H1 (cell line): ENCODE measurements around the gene GNAI2. TPM values are rescaled to one million over a fixed set of nuclear protein-coding genes. Genes with fewer than 3 reads are reported as not detected.

Experiments used
- CTCF ChIA-PET: fragments of 300-600 bp; sonication (Branson Sonifier 250); formaldehyde crosslinking; loops from one replicate; lab custom pipeline; 2021; ENCODE audit not compliant: partially characterized antibody; lab: Charles Lee
- POLR2A ChIA-PET: fragments of 300-600 bp; sonication (Branson Sonifier 250); formaldehyde crosslinking; loops from one replicate; lab custom pipeline; 2021; ENCODE audit warnings: inconsistent platforms; ENCODE audit not compliant: partially characterized antibody; lab: Charles Lee
- DNase-seq, 2 experiments: peaks; one replicate each; pipeline versions ENCODE4 v3.0.0 to v3.0.0-alpha.2; 2010 to 2022; ENCODE audit warnings: low spot score in 2 of 2, low read depth in 1 of 2, mixed read lengths in 1 of 2
- FAIRE-seq: peaks from 2 replicates; lab custom pipeline; 2011; peaks lifted over from hg19 to GRCh38; lab: Jason Lieb, UNC
- H2AFZ ChIP-seq: 2 replicates; pipeline ENCODE4 v1.8.1; 2012; ENCODE audit warnings: low read length, inconsistent platforms
- H2AK5ac ChIP-seq: 2 replicates; pipeline ENCODE4 v1.6.1; 2013; ENCODE audit warnings: low read depth, low read length
- H2BK120ac ChIP-seq: replicated peaks from 2 replicates; pipeline ENCODE3; 2013; ENCODE audit warnings: low read depth, low read length, inconsistent platforms
- H2BK12ac ChIP-seq: 2 replicates; pipeline ENCODE4 v1.6.1; 2013; ENCODE audit warnings: low read depth, low read length
- H2BK15ac ChIP-seq: 2 replicates; pipeline ENCODE4 v1.6.1; 2013; ENCODE audit warnings: low read length
- H2BK20ac ChIP-seq: 2 replicates; pipeline ENCODE4 v1.6.1; 2013; ENCODE audit warnings: low read length
- H2BK5ac ChIP-seq: 2 replicates; pipeline ENCODE4 v1.6.1; 2013; ENCODE audit warnings: low read depth, low read length
- H3K14ac ChIP-seq: 2 replicates; pipeline ENCODE4 v1.6.1; 2013; ENCODE audit warnings: inconsistent platforms; ENCODE audit not compliant: insufficient read length
- H3K18ac ChIP-seq: 2 replicates; pipeline ENCODE4 v1.6.1; 2013; ENCODE audit warnings: low read length; ENCODE audit errors: extremely low read depth
- H3K23ac ChIP-seq: 2 replicates; pipeline ENCODE4 v1.6.1; 2013; ENCODE audit warnings: inconsistent platforms; ENCODE audit not compliant: insufficient read length
- H3K23me2 ChIP-seq: 2 replicates; pipeline ENCODE4 v1.6.1; 2013; ENCODE audit warnings: low read depth, low read length
- H3K27ac ChIP-seq: 2 replicates; pipeline ENCODE4 v1.6.1; 2011; ENCODE audit warnings: low read depth, low read length, inconsistent platforms
- H3K27me3 ChIP-seq, 4 experiments: replicated peaks in 1 of 4; 1 replicate in 1 of 4; 2 replicates in 3 of 4; pipeline versions ENCODE4 v1.6.1 to v1.8.1; 2011 to 2013; ENCODE audit warnings: low read length in 3 of 4, mild to moderate bottlenecking in 3 of 4, inconsistent platforms in 2 of 4, mixed read lengths in 2 of 4, moderate library complexity in 1 of 4; ENCODE audit not compliant: control insufficient read depth in 3 of 4, insufficient read depth in 3 of 4; ENCODE audit errors: extremely low read depth in 1 of 4
- H3K36me3 ChIP-seq, 4 experiments: 2 replicates each; pipeline versions ENCODE4 v1.6.1 to v1.8.1; 2011 to 2013; ENCODE audit warnings: mild to moderate bottlenecking in 4 of 4, low read length in 3 of 4, moderate library complexity in 2 of 4, control low read depth in 1 of 4, inconsistent platforms in 1 of 4; ENCODE audit not compliant: insufficient read depth in 4 of 4, control insufficient read depth in 2 of 4
- H3K4ac ChIP-seq: replicated peaks from 2 replicates; pipeline ENCODE3; 2013; ENCODE audit warnings: low read length, low read depth, mixed read lengths, inconsistent platforms; ENCODE audit not compliant: insufficient read length
- H3K4me1 ChIP-seq, 4 experiments: replicated peaks in 1 of 4; 1 replicate in 1 of 4; 2 replicates in 3 of 4; pipeline versions ENCODE4 v1.6.1 to v1.8.1; 2011 to 2013; ENCODE audit warnings: low read length in 3 of 4, inconsistent platforms in 2 of 4, mixed read lengths in 1 of 4; ENCODE audit not compliant: insufficient read depth in 4 of 4, control insufficient read depth in 3 of 4
- H3K4me2 ChIP-seq, 2 experiments: 2 replicates each; pipeline versions ENCODE4 v1.6.1 to v1.8.1; 2011 to 2013; ENCODE audit warnings: low read depth in 2 of 2, low read length in 2 of 2, control low read depth in 1 of 2, inconsistent platforms in 1 of 2, mild to moderate bottlenecking in 1 of 2; ENCODE audit not compliant: insufficient read depth in 1 of 2
- H3K4me3 ChIP-seq, 4 experiments: fragments of 200-600, 300-600 bp in 1 of 4; sonication (generic), shearing (Covaris generic), sonication (Bioruptor Twin) in 1 of 4; 2 replicates each; pipeline versions ENCODE4 v1.5.1 to v1.8.1; 2011 to 2016; ENCODE audit warnings: low read length in 4 of 4, low read depth in 3 of 4, control low read depth in 2 of 4, inconsistent platforms in 2 of 4, mild to moderate bottlenecking in 2 of 4, mixed read lengths in 1 of 4, moderate library complexity in 1 of 4; ENCODE audit not compliant: insufficient read depth in 2 of 4; ENCODE audit errors: extremely low read depth in 1 of 4
- H3K56ac ChIP-seq: replicated peaks from 2 replicates; pipeline ENCODE3; 2013; ENCODE audit warnings: low read depth, mild to moderate bottlenecking, mixed read lengths, low read length, inconsistent platforms; ENCODE audit not compliant: insufficient read length
- H3K79me1 ChIP-seq: 2 replicates; pipeline ENCODE4 v1.6.1; 2013; ENCODE audit warnings: low read depth, low read length, control low read depth
- H3K79me2 ChIP-seq, 2 experiments: 2 replicates each; pipeline versions ENCODE4 v1.6.1 to v1.8.1; 2012 to 2013; ENCODE audit warnings: low read length in 2 of 2, mild to moderate bottlenecking in 2 of 2, inconsistent platforms in 1 of 2; ENCODE audit not compliant: insufficient read depth in 2 of 2, control insufficient read depth in 1 of 2
- H3K9ac ChIP-seq, 4 experiments: replicated peaks in 1 of 4; 1 replicate in 1 of 4; 2 replicates in 3 of 4; pipeline versions ENCODE4 v1.6.1 to v1.8.1; 2011 to 2013; ENCODE audit warnings: low read depth in 3 of 4, low read length in 3 of 4, control low read depth in 2 of 4, mild to moderate bottlenecking in 2 of 4, moderate library complexity in 2 of 4, inconsistent platforms in 1 of 4; ENCODE audit errors: extremely low read depth in 1 of 4
- H3K9me3 ChIP-seq, 2 experiments: 2 replicates each; pipeline versions ENCODE4 v1.6.1 to v1.8.1; 2012 to 2013; ENCODE audit warnings: mild to moderate bottlenecking in 2 of 2, moderate library complexity in 2 of 2, control low read depth in 1 of 2, inconsistent platforms in 1 of 2, low read depth in 1 of 2, low read length in 1 of 2, mixed read lengths in 1 of 2; ENCODE audit not compliant: insufficient read depth in 2 of 2
- H4K20me1 ChIP-seq, 2 experiments: replicated peaks in 1 of 2; 2 replicates each; pipeline versions ENCODE3 to v1.8.1; 2011 to 2013; ENCODE audit warnings: inconsistent platforms in 2 of 2, low read length in 2 of 2, mild to moderate bottlenecking in 1 of 2; ENCODE audit not compliant: insufficient read depth in 2 of 2, control insufficient read depth in 1 of 2
- H4K5ac ChIP-seq: 2 replicates; pipeline ENCODE4 v1.6.1; 2013; ENCODE audit warnings: low read length, low read depth, mixed read lengths, inconsistent platforms; ENCODE audit not compliant: insufficient read length
- H4K8ac ChIP-seq: 2 replicates; pipeline ENCODE4 v1.8.0; 2013; ENCODE audit warnings: mild to moderate bottlenecking, moderate library complexity, low read length, inconsistent platforms; ENCODE audit not compliant: insufficient read depth; ENCODE audit errors: extremely low read depth
- H4K91ac ChIP-seq: replicated peaks from 2 replicates; pipeline ENCODE3; 2013; ENCODE audit warnings: low read length, mixed read lengths, inconsistent platforms; ENCODE audit not compliant: insufficient read length
- CBX5 ChIP-seq: fragments of 300-800, 300-1000 bp; sonication (generic); IDR thresholded peaks from 2 replicates; pipeline ENCODE4 v1.7.1; 2016; ENCODE audit warnings: antibody characterized with exemption, low read length, low read depth
- CREB1 ChIP-seq: IDR thresholded peaks from 2 replicates; pipeline ENCODE4 v1.6.1; 2012; ENCODE audit warnings: inconsistent platforms
- EP300 ChIP-seq, 2 experiments: IDR thresholded peaks; 1 replicate in 1 of 2; 2 replicates in 1 of 2; pipeline ENCODE4 v1.6.1; 2011 to 2012; ENCODE audit warnings: low read depth in 2 of 2, low read length in 2 of 2, mild to moderate bottlenecking in 2 of 2, borderline replicate concordance in 1 of 2, inconsistent platforms in 1 of 2, moderate library complexity in 1 of 2
- GTF2F1 ChIP-seq: IDR thresholded peaks from 2 replicates; pipeline ENCODE4 v1.6.1; 2012; ENCODE audit warnings: low read depth, low read length, improper control_type of control experiment, borderline replicate concordance
- HDAC6 ChIP-seq: IDR thresholded peaks from one replicate; pipeline ENCODE4 v1.7.1; 2012; ENCODE audit warnings: low read depth, mild to moderate bottlenecking, inconsistent platforms, low read length, moderate library complexity
- JUND ChIP-seq: IDR thresholded peaks from 2 replicates; pipeline ENCODE4 v1.6.1; 2011; ENCODE audit warnings: mild to moderate bottlenecking, improper control_type of control experiment, low read length
- POLR2A ChIP-seq, 2 experiments: IDR thresholded peaks; 1 replicate in 1 of 2; 2 replicates in 1 of 2; pipeline ENCODE4 v1.6.1; 2011; ENCODE audit warnings: low read depth in 2 of 2, low read length in 2 of 2, mild to moderate bottlenecking in 2 of 2; ENCODE audit errors: control extremely low read depth in 1 of 2
- RXRA ChIP-seq: IDR thresholded peaks from 2 replicates; pipeline ENCODE4 v1.6.1; 2011; ENCODE audit warnings: low read depth, mild to moderate bottlenecking, low read length, moderate library complexity; ENCODE audit not compliant: insufficient read depth
- TEAD4 ChIP-seq: IDR thresholded peaks from 2 replicates; pipeline ENCODE4 v1.6.1; 2012; ENCODE audit warnings: low read depth, low read length, inconsistent platforms, mixed read lengths
- YY1 ChIP-seq: IDR thresholded peaks from 2 replicates; pipeline ENCODE4 v1.6.1; 2011; ENCODE audit warnings: low read depth, mild to moderate bottlenecking, low read length
- WGBS, 2 experiments: shearing (Covaris generic) in 1 of 2; methylation state at CpG; one replicate each; pipeline versions ENCODE4 v1.1.6 to v1.1.7; 2013 to 2015; ENCODE audit warnings: low lambda C conversion rate in 2 of 2, mixed read lengths in 2 of 2, inconsistent platforms in 1 of 2, low coverage in 1 of 2, missing lambda C conversion rate in 1 of 2; ENCODE audit not compliant: insufficient replicate concordance in 2 of 2, insufficient coverage in 1 of 2, insufficient read length in 1 of 2; ENCODE audit errors: extremely low coverage in 1 of 2, missing lambda C conversion rate in 1 of 2; 5-methylcytosine and 5-hydroxymethylcytosine counted together
- polyA plus RNA-seq, 7 experiments: library from polyadenylated mRNA; depleted of rRNA in 3 of 7; stranded (reverse) in 5 of 7; unstranded in 2 of 7; fragments of >200 nt in 5 of 7; fragments of 200-250 nt in 2 of 7; gene quantifications; 1 replicate in 5 of 7; 2 replicates in 1 of 7; 4 replicates in 1 of 7; pipeline versions ENCODE4 v1.2.1 to v1.2.3, GENCODE V29; 2011 to 2013; ENCODE audit warnings: missing spikeins in 2 of 7, mixed read lengths in 2 of 7
- total RNA-seq: library from RNA; stranded (reverse); fragmentation: NEBNext Ultra II Directional; extraction: Animal tissue kit (Norgen Biotek cat#: 25700); gene quantifications from 2 replicates; pipeline ENCODE4 v1.2.1, GENCODE V29; 2021
- TF ChIP-seq, protein P1 (sequence below): IDR thresholded peaks from 2 replicates; pipeline ENCODE4 v1.6.1; 2012; ENCODE audit warnings: low read length, inconsistent platforms

Gene GNAI2
- total and polyA plus RNA-seq, 2 of the 8 experiments (the other 6 are each of a cell fraction or from before 2014, with no cell fraction given): 168 to 539 TPM

DNA sequence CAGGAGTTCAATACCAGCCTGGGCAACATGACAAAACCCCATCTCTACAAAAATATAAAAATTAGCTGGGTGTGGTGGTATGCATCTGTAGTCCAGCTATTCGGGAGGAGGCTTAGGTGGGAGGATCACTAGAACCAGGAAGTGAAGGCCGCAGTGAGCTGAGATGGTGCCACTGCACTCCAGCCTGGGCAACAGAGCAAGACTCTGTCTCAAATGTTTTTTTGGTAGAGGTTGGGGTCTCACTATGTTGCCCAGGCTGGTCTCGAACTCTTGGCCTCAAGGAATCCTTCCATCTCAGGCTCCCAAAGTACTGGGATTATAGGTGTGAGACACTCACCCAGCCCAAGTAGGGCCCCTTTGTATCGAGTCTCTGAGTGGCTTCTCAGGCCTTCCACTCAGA is 58.1 kb downstream of the GNAI2 start:
- Histone ChIP-seq H3K18ac (no peak overlapping the region), H3K79me2 (peaks cover 0 to 15% of the 10 kb centered on the region in 2 experiments; a peak in 3 of 4 replicates), H3K27ac (no peak overlapping the region), H4K5ac (no peak overlapping the region), H2BK120ac (no peak overlapping the region), H2BK20ac (no peak overlapping the region), H2AK5ac (no peak overlapping the region), H3K36me3 (peaks cover 4 to 12% (median 10%) of the 10 kb centered on the region in 4 experiments), H3K23me2 (peaks cover 15% of the 10 kb centered on the region), H3K79me1 (peaks cover 3% of the 10 kb centered on the region; the same call in 1 of the 2 replicates), H4K91ac (no peak overlapping the region), H3K9ac (no peak overlapping the region), H3K9me3 (no peaks in the 10 kb centered on the region), H2BK5ac (no peak overlapping the region), H3K23ac (no peak overlapping the region), H3K14ac (no peak overlapping the region), H3K4me2 (no peak overlapping the region), H2AFZ (no peak overlapping the region), H4K20me1 (peaks cover 0 to 4% of the 10 kb centered on the region in 2 experiments), H2BK12ac (0 out of 2 replicates have a peak overlapping the region, but pooled peaks have one; percentile 17), H3K56ac (no peak overlapping the region), H3K27me3 (no peaks in the 10 kb centered on the region; a peak in 1 of 7 replicates), H3K4ac (no peak overlapping the region), H2BK15ac (no peak overlapping the region), H3K4me3 (no peak overlapping the region), H4K8ac (no peak overlapping the region), H3K4me1 (peaks cover 0 to 11% (median 6%) of the 10 kb centered on the region in 4 experiments; a peak in 5 of 7 replicates)
- no peak for TF ChIP-seq TEAD4
- no peak for TF ChIP-seq HDAC6
- no peak for TF ChIP-seq YY1
- no peak for TF ChIP-seq GTF2F1
- no peak for TF ChIP-seq POLR2A (IDR thresholded peaks at IDR 0.05; ENCODE audit: control extremely low read depth in 1 of 2, low read depth in 2 of 2, low read length in 2 of 2)
- TF ChIP-seq CREB1: no peak
- TF ChIP-seq, protein P1, sequence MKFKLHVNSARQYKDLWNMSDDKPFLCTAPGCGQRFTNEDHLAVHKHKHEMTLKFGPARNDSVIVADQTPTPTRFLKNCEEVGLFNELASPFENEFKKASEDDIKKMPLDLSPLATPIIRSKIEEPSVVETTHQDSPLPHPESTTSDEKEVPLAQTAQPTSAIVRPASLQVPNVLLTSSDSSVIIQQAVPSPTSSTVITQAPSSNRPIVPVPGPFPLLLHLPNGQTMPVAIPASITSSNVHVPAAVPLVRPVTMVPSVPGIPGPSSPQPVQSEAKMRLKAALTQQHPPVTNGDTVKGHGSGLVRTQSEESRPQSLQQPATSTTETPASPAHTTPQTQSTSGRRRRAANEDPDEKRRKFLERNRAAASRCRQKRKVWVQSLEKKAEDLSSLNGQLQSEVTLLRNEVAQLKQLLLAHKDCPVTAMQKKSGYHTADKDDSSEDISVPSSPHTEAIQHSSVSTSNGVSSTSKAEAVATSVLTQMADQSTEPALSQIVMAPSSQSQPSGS: no peak
- no peak for TF ChIP-seq JUND
- TF ChIP-seq EP300 (IDR thresholded peaks at IDR 0.05; ENCODE audit: borderline replicate concordance in 1 of 2, low read depth in 2 of 2, low read length in 2 of 2): no peak
- no peak for TF ChIP-seq RXRA
- no peak for TF ChIP-seq CBX5
- CTCF ChIA-PET: interaction anchor here (0.5 to 3.4 kb wide), 5 partner anchors 8 to 394 kb away, joined by 3 to 15 read pairs (median 4); partner anchors contain the start of genes HYAL2 and LSMEM2
- WGBS, 2 experiments: 85% methylated on average over 4 of the region's 4 CpGs; no CpG with 5 or more reads in 1 of the 2 experiments
- no peak for DNase-seq
- no peak for FAIRE-seq
- POLR2A ChIA-PET: interaction anchor here (1.1 to 3.4 kb wide), 4 partner anchors 26 to 35 kb away, joined by 3 to 29 read pairs (median 10); partner anchors contain the start of genes HYAL2 and TUSC2
